HepG2 (cell line): ENCODE results near the gene EPB41L1. TPM values are rescaled to one million over a fixed set of nuclear protein-coding genes. Genes with fewer than 3 reads are reported as not detected.

Experiments used
- AGO2 ChIP-seq: fragments of 200-400 bp; formaldehyde crosslinking; optimal IDR thresholded peaks from 2 replicates; pipeline ENCODE3; 2017; ENCODE audit warnings: mild to moderate bottlenecking, low read depth, low read length, moderate library complexity
- ATAD3A ChIP-seq: sonication (generic); formaldehyde crosslinking; IDR thresholded peaks from 2 replicates; pipeline ENCODE4 v1.4.0; 2020; ENCODE audit warnings: missing genetic modification reagents
- KAT8 ChIP-seq: IDR thresholded peaks from 2 replicates; pipeline ENCODE4 v1.6.1; 2016; ENCODE audit warnings: missing genetic modification reagents, missing compliant biosample characterization
- KLF13 ChIP-seq: sonication (generic); formaldehyde crosslinking; IDR thresholded peaks from 2 replicates; pipeline ENCODE4 v1.4.0; 2020; ENCODE audit warnings: mild to moderate bottlenecking, missing genetic modification reagents
- PTBP1 ChIP-seq: fragments of 200-400 bp; formaldehyde crosslinking; IDR thresholded peaks from 2 replicates; pipeline ENCODE4 v1.6.1; 2018; ENCODE audit warnings: low read length, low read depth; ENCODE audit not compliant: poor library complexity, severe bottlenecking
- RBM39 ChIP-seq: fragments of 200-400 bp; formaldehyde crosslinking; IDR thresholded peaks from one replicate; pipeline ENCODE4 v1.6.1; 2018; ENCODE audit warnings: antibody characterized with exemption, mild to moderate bottlenecking, low read depth, low read length; ENCODE audit not compliant: poor library complexity, severe bottlenecking
- RXRB ChIP-seq: IDR thresholded peaks from 2 replicates; pipeline ENCODE4 v1.6.1; 2016; ENCODE audit warnings: borderline replicate concordance, missing genetic modification reagents, missing compliant biosample characterization
- ZIK1 ChIP-seq: sonication (generic); formaldehyde crosslinking; IDR thresholded peaks from 2 replicates; pipeline ENCODE4 v1.5.0; 2020; ENCODE audit warnings: mild to moderate bottlenecking, low read depth, missing genetic modification reagents, borderline replicate concordance
- ZNF564 ChIP-seq: sonication (generic); formaldehyde crosslinking; IDR thresholded peaks from 2 replicates; pipeline ENCODE4 v1.8.1; 2023; ENCODE audit warnings: mild to moderate bottlenecking, missing genetic modification reagents
- polyA plus RNA-seq, 8 experiments: library from polyadenylated mRNA; depleted of rRNA in 3 of 8; stranded (reverse) in 7 of 8; unstranded in 1 of 8; fragments of >200 nt; fragmentation: Illumina TruSeq in 4 of 8; extraction: Trizol in 4 of 8; gene quantifications; 2 replicates each; pipeline versions ENCODE4 v1.2.1 to v1.2.3, GENCODE V29; 2011 to 2016; ENCODE audit warnings: low read depth in 4 of 8, missing spikeins in 1 of 8, mixed read lengths in 1 of 8; ENCODE audit not compliant: insufficient read depth in 1 of 8
- total RNA-seq, 5 experiments: library from RNA; depleted of rRNA; stranded (reverse); fragments of >200 nt; fragmentation: Illumina TruSeq; extraction: Trizol; gene quantifications; 2 replicates each; pipeline ENCODE4 v1.2.3, GENCODE V29; 2016; ENCODE audit warnings: low read depth in 1 of 5
- TF ChIP-seq, protein P1 (sequence below): sonication (generic); formaldehyde crosslinking; IDR thresholded peaks from 2 replicates; pipeline ENCODE4 v1.5.0; 2020; ENCODE audit warnings: mild to moderate bottlenecking, missing genetic modification reagents
- TF ChIP-seq, protein P2 (sequence below): sonication (generic); formaldehyde crosslinking; IDR thresholded peaks from 2 replicates; pipeline ENCODE4 v1.5.0; 2020; ENCODE audit warnings: missing genetic modification reagents
- TF ChIP-seq, protein P3 (sequence below): sonication (generic); formaldehyde crosslinking; IDR thresholded peaks from 2 replicates; pipeline ENCODE4 v1.5.1; 2020; ENCODE audit warnings: missing genetic modification reagents, mild to moderate bottlenecking, borderline replicate concordance
- TF ChIP-seq, protein P4 (sequence below): sonication (generic); formaldehyde crosslinking; IDR thresholded peaks from 2 replicates; pipeline ENCODE4 v1.4.0; 2020; ENCODE audit warnings: mild to moderate bottlenecking, missing genetic modification reagents
- TF ChIP-seq, protein P5 (sequence below): sonication (generic); formaldehyde crosslinking; IDR thresholded peaks from 2 replicates; pipeline ENCODE4 v1.4.0; 2020; ENCODE audit warnings: mild to moderate bottlenecking, missing genetic modification reagents

The EPB41L1 gene
- total and polyA plus RNA-seq, 2 of the 13 experiments (the other 11 are each of a cell fraction or from before 2014, with no cell fraction given) = 16.7 to 39.0 TPM

DNA sequence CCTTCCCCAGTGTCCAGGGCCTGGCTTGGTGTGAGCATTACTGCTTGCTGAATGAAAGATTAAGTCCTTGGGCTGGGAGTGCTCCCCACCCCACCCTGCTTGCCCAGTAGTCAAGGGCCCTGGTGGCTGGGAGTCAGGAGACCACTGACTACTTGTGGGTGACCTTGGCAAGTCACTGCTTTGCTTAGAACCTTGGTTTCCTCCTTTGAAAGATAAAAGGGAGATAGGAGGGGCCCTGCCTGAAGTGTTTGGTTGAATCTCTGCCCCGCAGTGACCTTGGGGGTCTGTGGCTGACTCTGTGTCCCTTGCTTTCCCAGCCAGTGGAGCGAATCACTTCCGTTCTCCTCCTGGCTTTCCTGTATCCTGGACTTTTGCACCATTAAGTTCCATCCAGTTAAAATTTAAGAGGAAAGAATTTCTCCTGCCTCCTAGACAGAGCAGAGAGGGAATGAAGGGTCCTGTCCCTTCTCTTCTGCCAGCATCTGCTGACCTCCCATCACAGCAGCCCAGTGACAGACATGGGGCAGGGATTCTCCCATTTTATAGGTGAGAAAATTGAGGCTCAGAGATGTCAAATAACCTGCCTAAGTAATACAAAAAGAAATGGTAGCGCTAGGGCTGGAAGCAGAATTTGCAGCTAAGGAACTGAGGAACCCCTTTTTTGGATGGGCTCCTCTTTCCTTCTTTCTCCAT is 3.5 kb upstream of the EPB41L1 start (continued):
- TF ChIP-seq, protein P1, sequence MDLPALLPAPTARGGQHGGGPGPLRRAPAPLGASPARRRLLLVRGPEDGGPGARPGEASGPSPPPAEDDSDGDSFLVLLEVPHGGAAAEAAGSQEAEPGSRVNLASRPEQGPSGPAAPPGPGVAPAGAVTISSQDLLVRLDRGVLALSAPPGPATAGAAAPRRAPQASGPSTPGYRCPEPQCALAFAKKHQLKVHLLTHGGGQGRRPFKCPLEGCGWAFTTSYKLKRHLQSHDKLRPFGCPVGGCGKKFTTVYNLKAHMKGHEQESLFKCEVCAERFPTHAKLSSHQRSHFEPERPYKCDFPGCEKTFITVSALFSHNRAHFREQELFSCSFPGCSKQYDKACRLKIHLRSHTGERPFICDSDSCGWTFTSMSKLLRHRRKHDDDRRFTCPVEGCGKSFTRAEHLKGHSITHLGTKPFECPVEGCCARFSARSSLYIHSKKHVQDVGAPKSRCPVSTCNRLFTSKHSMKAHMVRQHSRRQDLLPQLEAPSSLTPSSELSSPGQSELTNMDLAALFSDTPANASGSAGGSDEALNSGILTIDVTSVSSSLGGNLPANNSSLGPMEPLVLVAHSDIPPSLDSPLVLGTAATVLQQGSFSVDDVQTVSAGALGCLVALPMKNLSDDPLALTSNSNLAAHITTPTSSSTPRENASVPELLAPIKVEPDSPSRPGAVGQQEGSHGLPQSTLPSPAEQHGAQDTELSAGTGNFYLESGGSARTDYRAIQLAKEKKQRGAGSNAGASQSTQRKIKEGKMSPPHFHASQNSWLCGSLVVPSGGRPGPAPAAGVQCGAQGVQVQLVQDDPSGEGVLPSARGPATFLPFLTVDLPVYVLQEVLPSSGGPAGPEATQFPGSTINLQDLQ (CRISPR knock-in tag) = no peak
- TF ChIP-seq, protein P2, sequence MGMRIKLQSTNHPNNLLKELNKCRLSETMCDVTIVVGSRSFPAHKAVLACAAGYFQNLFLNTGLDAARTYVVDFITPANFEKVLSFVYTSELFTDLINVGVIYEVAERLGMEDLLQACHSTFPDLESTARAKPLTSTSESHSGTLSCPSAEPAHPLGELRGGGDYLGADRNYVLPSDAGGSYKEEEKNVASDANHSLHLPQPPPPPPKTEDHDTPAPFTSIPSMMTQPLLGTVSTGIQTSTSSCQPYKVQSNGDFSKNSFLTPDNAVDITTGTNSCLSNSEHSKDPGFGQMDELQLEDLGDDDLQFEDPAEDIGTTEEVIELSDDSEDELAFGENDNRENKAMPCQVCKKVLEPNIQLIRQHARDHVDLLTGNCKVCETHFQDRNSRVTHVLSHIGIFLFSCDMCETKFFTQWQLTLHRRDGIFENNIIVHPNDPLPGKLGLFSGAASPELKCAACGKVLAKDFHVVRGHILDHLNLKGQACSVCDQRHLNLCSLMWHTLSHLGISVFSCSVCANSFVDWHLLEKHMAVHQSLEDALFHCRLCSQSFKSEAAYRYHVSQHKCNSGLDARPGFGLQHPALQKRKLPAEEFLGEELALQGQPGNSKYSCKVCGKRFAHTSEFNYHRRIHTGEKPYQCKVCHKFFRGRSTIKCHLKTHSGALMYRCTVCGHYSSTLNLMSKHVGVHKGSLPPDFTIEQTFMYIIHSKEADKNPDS (CRISPR knock-in tag) = no peak
- TF ChIP-seq ZIK1 (CRISPR knock-in tag) (no peak), PTBP1 (no peak), KAT8 (CRISPR knock-in tag) (peak; percentile 60; the same call in 1 of the 2 replicates), RXRB (CRISPR knock-in tag) (peak; percentile 93), ZNF564 (CRISPR knock-in tag) (peak; percentile 83; the same call in 1 of the 2 replicates), AGO2 (no peak), RBM39 (no peak), KLF13 (CRISPR knock-in tag) (no peak), ATAD3A (no peak)
- TF ChIP-seq, protein P3, sequence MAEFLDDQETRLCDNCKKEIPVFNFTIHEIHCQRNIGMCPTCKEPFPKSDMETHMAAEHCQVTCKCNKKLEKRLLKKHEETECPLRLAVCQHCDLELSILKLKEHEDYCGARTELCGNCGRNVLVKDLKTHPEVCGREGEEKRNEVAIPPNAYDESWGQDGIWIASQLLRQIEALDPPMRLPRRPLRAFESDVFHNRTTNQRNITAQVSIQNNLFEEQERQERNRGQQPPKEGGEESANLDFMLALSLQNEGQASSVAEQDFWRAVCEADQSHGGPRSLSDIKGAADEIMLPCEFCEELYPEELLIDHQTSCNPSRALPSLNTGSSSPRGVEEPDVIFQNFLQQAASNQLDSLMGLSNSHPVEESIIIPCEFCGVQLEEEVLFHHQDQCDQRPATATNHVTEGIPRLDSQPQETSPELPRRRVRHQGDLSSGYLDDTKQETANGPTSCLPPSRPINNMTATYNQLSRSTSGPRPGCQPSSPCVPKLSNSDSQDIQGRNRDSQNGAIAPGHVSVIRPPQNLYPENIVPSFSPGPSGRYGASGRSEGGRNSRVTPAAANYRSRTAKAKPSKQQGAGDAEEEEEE (CRISPR knock-in tag) = no peak; the same call in none of the 2 replicates
- TF ChIP-seq, protein P4, sequence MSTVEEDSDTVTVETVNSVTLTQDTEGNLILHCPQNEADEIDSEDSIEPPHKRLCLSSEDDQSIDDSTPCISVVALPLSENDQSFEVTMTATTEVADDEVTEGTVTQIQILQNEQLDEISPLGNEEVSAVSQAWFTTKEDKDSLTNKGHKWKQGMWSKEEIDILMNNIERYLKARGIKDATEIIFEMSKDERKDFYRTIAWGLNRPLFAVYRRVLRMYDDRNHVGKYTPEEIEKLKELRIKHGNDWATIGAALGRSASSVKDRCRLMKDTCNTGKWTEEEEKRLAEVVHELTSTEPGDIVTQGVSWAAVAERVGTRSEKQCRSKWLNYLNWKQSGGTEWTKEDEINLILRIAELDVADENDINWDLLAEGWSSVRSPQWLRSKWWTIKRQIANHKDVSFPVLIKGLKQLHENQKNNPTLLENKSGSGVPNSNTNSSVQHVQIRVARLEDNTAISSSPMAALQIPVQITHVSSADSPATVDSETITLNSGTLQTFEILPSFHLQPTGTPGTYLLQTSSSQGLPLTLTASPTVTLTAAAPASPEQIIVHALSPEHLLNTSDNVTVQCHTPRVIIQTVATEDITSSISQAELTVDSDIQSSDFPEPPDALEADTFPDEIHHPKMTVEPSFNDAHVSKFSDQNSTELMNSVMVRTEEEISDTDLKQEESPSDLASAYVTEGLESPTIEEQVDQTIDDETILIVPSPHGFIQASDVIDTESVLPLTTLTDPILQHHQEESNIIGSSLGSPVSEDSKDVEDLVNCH (CRISPR knock-in tag) = 0 out of 2 replicates have a peak, but pooled peaks have one; percentile 66
- TF ChIP-seq, protein P5, sequence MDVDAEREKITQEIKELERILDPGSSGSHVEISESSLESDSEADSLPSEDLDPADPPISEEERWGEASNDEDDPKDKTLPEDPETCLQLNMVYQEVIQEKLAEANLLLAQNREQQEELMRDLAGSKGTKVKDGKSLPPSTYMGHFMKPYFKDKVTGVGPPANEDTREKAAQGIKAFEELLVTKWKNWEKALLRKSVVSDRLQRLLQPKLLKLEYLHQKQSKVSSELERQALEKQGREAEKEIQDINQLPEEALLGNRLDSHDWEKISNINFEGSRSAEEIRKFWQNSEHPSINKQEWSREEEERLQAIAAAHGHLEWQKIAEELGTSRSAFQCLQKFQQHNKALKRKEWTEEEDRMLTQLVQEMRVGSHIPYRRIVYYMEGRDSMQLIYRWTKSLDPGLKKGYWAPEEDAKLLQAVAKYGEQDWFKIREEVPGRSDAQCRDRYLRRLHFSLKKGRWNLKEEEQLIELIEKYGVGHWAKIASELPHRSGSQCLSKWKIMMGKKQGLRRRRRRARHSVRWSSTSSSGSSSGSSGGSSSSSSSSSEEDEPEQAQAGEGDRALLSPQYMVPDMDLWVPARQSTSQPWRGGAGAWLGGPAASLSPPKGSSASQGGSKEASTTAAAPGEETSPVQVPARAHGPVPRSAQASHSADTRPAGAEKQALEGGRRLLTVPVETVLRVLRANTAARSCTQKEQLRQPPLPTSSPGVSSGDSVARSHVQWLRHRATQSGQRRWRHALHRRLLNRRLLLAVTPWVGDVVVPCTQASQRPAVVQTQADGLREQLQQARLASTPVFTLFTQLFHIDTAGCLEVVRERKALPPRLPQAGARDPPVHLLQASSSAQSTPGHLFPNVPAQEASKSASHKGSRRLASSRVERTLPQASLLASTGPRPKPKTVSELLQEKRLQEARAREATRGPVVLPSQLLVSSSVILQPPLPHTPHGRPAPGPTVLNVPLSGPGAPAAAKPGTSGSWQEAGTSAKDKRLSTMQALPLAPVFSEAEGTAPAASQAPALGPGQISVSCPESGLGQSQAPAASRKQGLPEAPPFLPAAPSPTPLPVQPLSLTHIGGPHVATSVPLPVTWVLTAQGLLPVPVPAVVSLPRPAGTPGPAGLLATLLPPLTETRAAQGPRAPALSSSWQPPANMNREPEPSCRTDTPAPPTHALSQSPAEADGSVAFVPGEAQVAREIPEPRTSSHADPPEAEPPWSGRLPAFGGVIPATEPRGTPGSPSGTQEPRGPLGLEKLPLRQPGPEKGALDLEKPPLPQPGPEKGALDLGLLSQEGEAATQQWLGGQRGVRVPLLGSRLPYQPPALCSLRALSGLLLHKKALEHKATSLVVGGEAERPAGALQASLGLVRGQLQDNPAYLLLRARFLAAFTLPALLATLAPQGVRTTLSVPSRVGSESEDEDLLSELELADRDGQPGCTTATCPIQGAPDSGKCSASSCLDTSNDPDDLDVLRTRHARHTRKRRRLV (CRISPR knock-in tag) = no peak
